Endothelial cell of umbilical vein (primary cell): Measurements from ENCODE around the gene RTN1. TPM values are rescaled to one million over a fixed set of nuclear protein-coding genes. Genes with fewer than 3 reads are reported as not detected.

Experiments
- BruUV-seq: library from RNA; stranded (reverse); fragments of 400-500 nt; replicated peaks from 2 replicates; lab custom pipeline; 2021; lab: Mats Ljungman, UMichigan
- CTCF ChIA-PET: fragments of 300-600, 350-600 bp; sonication (Branson Sonifier 250); formaldehyde crosslinking; loops from one replicate; lab custom pipeline; 2021; ENCODE audit warnings: antibody characterized with exemption, inconsistent platforms; lab: Charles Lee
- POLR2A ChIA-PET: fragments of 300-600, 350-600 bp; sonication (Branson Sonifier 250); formaldehyde crosslinking; loops from one replicate; lab custom pipeline; 2021; ENCODE audit warnings: antibody characterized with exemption, inconsistent platforms; lab: Charles Lee
- DNase-seq: peaks from one replicate; pipeline ENCODE4 v3.0.0-alpha.2; 2011; ENCODE audit warnings: low read depth, low spot score
- FAIRE-seq: peaks from 2 replicates; lab custom pipeline; 2011; peaks lifted over from hg19 to GRCh38; lab: Jason Lieb, UNC
- H2AFZ ChIP-seq: 2 replicates; pipeline ENCODE4 v1.6.0; 2012; ENCODE audit warnings: low read depth, low read length, control low read depth, inconsistent platforms
- H3K27ac ChIP-seq: 2 replicates; pipeline ENCODE4 v1.5.1; 2011; ENCODE audit warnings: low read depth, mild to moderate bottlenecking, control low read depth, low read length, moderate library complexity; ENCODE audit not compliant: insufficient read depth
- H3K27me3 ChIP-seq, 2 experiments: 2 replicates each; pipeline versions ENCODE4 v1.6.0 to v1.6.1; 2011; ENCODE audit warnings: low read length in 2 of 2, mixed read lengths in 1 of 2; ENCODE audit not compliant: control insufficient read depth in 2 of 2, insufficient read depth in 2 of 2
- H3K36me3 ChIP-seq, 2 experiments: 2 replicates in 1 of 2; 3 replicates in 1 of 2; pipeline ENCODE4 v1.5.1; 2011; ENCODE audit warnings: low read length in 2 of 2, mild to moderate bottlenecking in 1 of 2, moderate library complexity in 1 of 2; ENCODE audit not compliant: control insufficient read depth in 2 of 2, insufficient read depth in 2 of 2; ENCODE audit errors: extremely low read depth in 1 of 2
- H3K4me1 ChIP-seq: 3 replicates; pipeline ENCODE4 v1.5.1; 2011; ENCODE audit warnings: mild to moderate bottlenecking, low read length; ENCODE audit not compliant: control insufficient read depth, insufficient read depth; ENCODE audit errors: extremely low read depth
- H3K4me2 ChIP-seq: 2 replicates; pipeline ENCODE4 v1.6.1; 2011; ENCODE audit warnings: low read length, control low read depth, mixed read lengths; ENCODE audit not compliant: insufficient read depth
- H3K4me3 ChIP-seq, 3 experiments: fragments of 200-600 bp in 1 of 3; sonication (generic), shearing (Covaris generic) in 1 of 3; replicated peaks in 1 of 3; 2 replicates each; pipeline ENCODE4 v1.5.1; 2011 to 2016; ENCODE audit warnings: control low read depth in 3 of 3, low read length in 3 of 3, mild to moderate bottlenecking in 2 of 3, inconsistent platforms in 1 of 3, low read depth in 1 of 3, moderate library complexity in 1 of 3; ENCODE audit not compliant: insufficient read depth in 1 of 3
- H3K79me2 ChIP-seq: 2 replicates; pipeline ENCODE4 v1.6.0; 2012; ENCODE audit warnings: low read length, inconsistent platforms; ENCODE audit not compliant: control insufficient read depth, insufficient read depth
- H3K9ac ChIP-seq: replicated peaks from 2 replicates; pipeline ENCODE3; 2011; ENCODE audit warnings: low read length, control low read depth; ENCODE audit not compliant: insufficient read depth; ENCODE audit errors: extremely low read depth
- H3K9me1 ChIP-seq: replicated peaks from 3 replicates; pipeline ENCODE4 v1.6.0; 2011; ENCODE audit warnings: mild to moderate bottlenecking, low read length; ENCODE audit not compliant: control insufficient read depth, insufficient read depth; ENCODE audit errors: extremely low read depth
- H3K9me3 ChIP-seq: replicated peaks from 2 replicates; pipeline ENCODE4 v1.5.1; 2012; ENCODE audit warnings: low read length, inconsistent platforms; ENCODE audit not compliant: control insufficient read depth, insufficient read depth
- H4K20me1 ChIP-seq: replicated peaks from 2 replicates; pipeline ENCODE3; 2011; ENCODE audit warnings: mild to moderate bottlenecking, low read length; ENCODE audit not compliant: control insufficient read depth, insufficient read depth; ENCODE audit errors: extremely low read depth
- CTCF ChIP-seq, 2 donors: IDR thresholded peaks; 1 replicate in 1 of 2; 2 replicates in 1 of 2; pipeline ENCODE4 v1.5.1; 2011; ENCODE audit warnings: low read length in 2 of 2, mild to moderate bottlenecking in 2 of 2, moderate library complexity in 2 of 2, control low read depth in 1 of 2, inconsistent platforms in 1 of 2, low read depth in 1 of 2; ENCODE audit not compliant: insufficient read depth in 1 of 2; ENCODE audit errors: extremely low read depth in 1 of 2
- EZH2 ChIP-seq: IDR thresholded peaks from 2 replicates; pipeline ENCODE4 v1.6.1; 2012; ENCODE audit warnings: borderline replicate concordance, low read depth, mild to moderate bottlenecking, moderate library complexity, low read length, inconsistent platforms; ENCODE audit not compliant: severe bottlenecking
- FOS ChIP-seq: IDR thresholded peaks from 2 replicates; pipeline ENCODE4 v1.6.1; 2011; ENCODE audit warnings: mild to moderate bottlenecking, low read length, moderate library complexity, borderline replicate concordance; ENCODE audit not compliant: insufficient read depth
- GATA2 ChIP-seq: IDR thresholded peaks from 2 replicates; pipeline ENCODE4 v1.7.0; 2011; ENCODE audit warnings: low read depth, mild to moderate bottlenecking, moderate library complexity, mixed read lengths, low read length; ENCODE audit not compliant: insufficient read length, insufficient read depth
- POLR2A ChIP-seq: IDR thresholded peaks from 2 replicates; pipeline ENCODE4 v1.6.1; 2012; ENCODE audit warnings: low read depth, mild to moderate bottlenecking, control low read depth, low read length
- POLR2AphosphoS5 ChIP-seq: IDR thresholded peaks from 2 replicates; pipeline ENCODE4 v1.6.1; 2012; ENCODE audit warnings: low read depth, mild to moderate bottlenecking, control low read depth, low read length, moderate library complexity; ENCODE audit not compliant: insufficient read depth
- dilution Hi-C: fragments of 300-500 bp; cut with MboI; formaldehyde crosslinking; loops from one replicate; pipeline ENCODE4 v1.15.0; 2019; ENCODE audit warnings: low sequenced_read_pairs; ENCODE audit not compliant: extremely low pct_ligation_motif_present
- intact Hi-C: fragments of 100-400 bp; cut with micrococcal nuclease; formaldehyde crosslinking; loops from one replicate; pipeline ENCODE4 v1.10.0; 2022
- polyA plus RNA-seq, 4 experiments: library from polyadenylated mRNA; depleted of rRNA in 3 of 4; stranded (reverse) in 3 of 4; unstranded in 1 of 4; fragments of >200 nt; gene quantifications; 2 replicates each; pipeline versions ENCODE4 v1.2.1 to v1.2.3, GENCODE V29; 2011 to 2012; ENCODE audit warnings: missing spikeins in 1 of 4
- total RNA-seq: library from RNA; stranded (reverse); gene quantifications from 2 replicates; pipeline ENCODE4 v1.2.3, GENCODE V29; 2021
- TF ChIP-seq, protein P1 (sequence below): IDR thresholded peaks from 2 replicates; pipeline ENCODE4 v1.6.1; 2011; ENCODE audit not compliant: insufficient read depth, insufficient read length

Gene RTN1
- total and polyA plus RNA-seq, 2 donors (not counting 3 experiments of a cell fraction or from before 2014, with no cell fraction given), result 0.10 to 0.29 TPM

DNA sequence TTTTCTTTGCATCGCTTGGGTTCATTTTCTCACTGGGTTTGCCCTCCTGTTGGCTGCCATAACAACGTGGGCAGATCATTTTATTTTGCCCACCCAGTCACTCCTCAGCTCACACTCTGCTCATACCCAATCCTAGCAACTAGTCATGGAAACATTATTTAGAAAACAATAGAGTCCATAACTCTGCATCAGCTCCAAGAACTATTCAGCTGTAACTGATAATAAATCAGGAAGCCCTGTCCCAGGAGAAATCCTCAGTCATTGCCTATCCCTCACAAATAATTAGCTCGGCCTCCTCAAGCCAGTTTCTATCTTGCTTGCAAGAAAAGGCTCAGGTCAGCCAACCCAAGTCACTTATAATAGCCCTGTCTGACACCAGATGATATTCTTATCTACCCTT, 43.2 kb downstream of the RTN1 start:
- dilution Hi-C loops, result no loop called here
- no peak overlapping the region for H3K4me2 ChIP-seq
- no TSS peak for BruUV-seq
- no peaks in the 10 kb centered on the region for H3K79me2 ChIP-seq
- TF ChIP-seq POLR2A (no peak), FOS (no peak), GATA2 (no peak), POLR2AphosphoS5 (no peak), EZH2 (no peak), CTCF (IDR thresholded peaks at IDR 0.05; ENCODE audit: extremely low read depth in 1 of 2, insufficient read depth in 1 of 2, low read depth in 1 of 2, low read length in 2 of 2) (no peak)
- TF ChIP-seq, protein P1, sequence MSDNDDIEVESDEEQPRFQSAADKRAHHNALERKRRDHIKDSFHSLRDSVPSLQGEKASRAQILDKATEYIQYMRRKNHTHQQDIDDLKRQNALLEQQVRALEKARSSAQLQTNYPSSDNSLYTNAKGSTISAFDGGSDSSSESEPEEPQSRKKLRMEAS, result no peak
- H3K4me1 ChIP-seq, result peaks cover 3% of the 10 kb centered on the region
- H3K36me3 ChIP-seq, result no peaks in the 10 kb centered on the region
- no peaks in the 10 kb centered on the region for H4K20me1 ChIP-seq
- H3K4me3 ChIP-seq, result no peak overlapping the region
- H2AFZ ChIP-seq, result no peak overlapping the region
- POLR2A ChIA-PET, result no interaction called here
- no peak for DNase-seq
- no peak overlapping the region for H3K9ac ChIP-seq
- H3K9me1 ChIP-seq, result no peaks in the 10 kb centered on the region
- intact Hi-C loops, result no loop called here
- no peaks in the 10 kb centered on the region for H3K9me3 ChIP-seq
- no peak for FAIRE-seq
- no peak overlapping the region for H3K27ac ChIP-seq
- CTCF ChIA-PET, result interaction anchor here (0.9 to 1.5 kb wide), 2 partner anchors 13 to 120 kb away, joined by 3 read pairs; no protein-coding TSS in a partner anchor
- no peaks in the 10 kb centered on the region for H3K27me3 ChIP-seq
